Panc1 (cell line): ENCODE data around the gene SETD1B. TPM values are rescaled to one million over a fixed set of nuclear protein-coding genes. Genes with fewer than 3 reads are reported as not detected.

ENCODE experiments used
- ATAC-seq: fragments of 200-7000 bp; cut with Tn5 transposase; 2 replicates; pipeline ENCODE4 v1.9.1; 2020; ENCODE audit warnings: mild to moderate bottlenecking, moderate library complexity
- BruUV-seq: library from RNA; stranded (reverse); fragments of 400-500 nt; replicated peaks from 2 replicates; lab custom pipeline; 2021; lab: Mats Ljungman, UMichigan
- CTCF ChIA-PET: fragments of 300-600 bp; sonication (Branson Sonifier 250); formaldehyde crosslinking; loops from one replicate; lab custom pipeline; 2022; ENCODE audit warnings: antibody characterized with exemption; lab: Charles Lee
- POLR2A ChIA-PET: fragments of 300-600 bp; sonication (Branson Sonifier 250); formaldehyde crosslinking; loops from one replicate; lab custom pipeline; 2022; ENCODE audit warnings: antibody characterized with exemption; lab: Charles Lee
- DNase-seq: peaks from one replicate; pipeline ENCODE4 v3.0.0-alpha.2; 2010; ENCODE audit warnings: low read depth, low spot score
- H3K27ac ChIP-seq: 2 replicates; pipeline ENCODE4 v1.5.1; 2011; ENCODE audit warnings: mild to moderate bottlenecking, low read length, inconsistent platforms
- H3K27me3 ChIP-seq: fragments of 200-500 bp; sonication (Bioruptor generic); 2 replicates; pipeline ENCODE4 v1.6.0; 2014; ENCODE audit warnings: low read length, inconsistent platforms; ENCODE audit not compliant: control insufficient read depth, insufficient read depth
- H3K36me3 ChIP-seq: fragments of 200-500 bp; sonication (Bioruptor generic); 2 replicates; pipeline ENCODE4 v1.5.1; 2014; ENCODE audit warnings: inconsistent platforms, mild to moderate bottlenecking, low read length, moderate library complexity; ENCODE audit not compliant: control insufficient read depth, insufficient read depth
- H3K4me1 ChIP-seq: 2 replicates; pipeline ENCODE4 v1.5.1; 2011; ENCODE audit warnings: inconsistent platforms, mild to moderate bottlenecking, low read length, moderate library complexity; ENCODE audit not compliant: control insufficient read depth, insufficient read depth
- H3K4me3 ChIP-seq, 2 experiments: 2 replicates each; pipeline ENCODE4 v1.5.1; 2011 to 2012; ENCODE audit warnings: low read depth in 2 of 2, low read length in 2 of 2, mild to moderate bottlenecking in 2 of 2, inconsistent platforms in 1 of 2, moderate library complexity in 1 of 2
- H3K9me3 ChIP-seq: fragments of 200-500 bp; sonication (Bioruptor generic); 2 replicates; pipeline ENCODE4 v1.5.1; 2014; ENCODE audit warnings: low read depth, mild to moderate bottlenecking, inconsistent platforms, low read length, moderate library complexity; ENCODE audit not compliant: control insufficient read depth, insufficient read depth
- POLR2AphosphoS5 ChIP-seq: IDR thresholded peaks from 2 replicates; pipeline ENCODE4 v1.6.1; 2012; ENCODE audit warnings: mild to moderate bottlenecking, low read depth, low read length, moderate library complexity
- REST ChIP-seq, 2 experiments: IDR thresholded peaks; 2 replicates each; pipeline ENCODE4 v1.6.1; 2011 to 2012; ENCODE audit warnings: low read depth in 2 of 2, control low read depth in 1 of 2, low read length in 1 of 2, mild to moderate bottlenecking in 1 of 2, moderate library complexity in 1 of 2; ENCODE audit not compliant: insufficient read depth in 1 of 2
- SIN3A ChIP-seq: IDR thresholded peaks from 2 replicates; pipeline ENCODE4 v1.6.1; 2012; ENCODE audit warnings: low read depth, mild to moderate bottlenecking, low read length, moderate library complexity, borderline replicate concordance; ENCODE audit not compliant: insufficient read depth
- TCF7L2 ChIP-seq: IDR thresholded peaks from 2 replicates; pipeline ENCODE4 v1.6.1; 2011; ENCODE audit warnings: mild to moderate bottlenecking, low read depth, low read length, inconsistent platforms
- in situ Hi-C: cut with HindIII; loops from 2 replicates; pipeline ENCODE4 v1.10.0; 2016; ENCODE audit warnings: low sequenced_read_pairs, low pct_unique_long_range_greater_than_20kb
- intact Hi-C: fragments of 100-400 bp; cut with micrococcal nuclease; formaldehyde crosslinking; loops from one replicate; pipeline ENCODE4 v1.10.0; 2022; ENCODE audit not compliant: unreplicated experiment
- total RNA-seq: library from RNA; stranded (reverse); gene quantifications from one replicate; pipeline ENCODE4 v1.2.1, GENCODE V29; 2021; ENCODE audit not compliant: unreplicated experiment
- TF ChIP-seq, protein P1 (sequence below): fragments of 450-650 bp; IDR thresholded peaks from 2 replicates; pipeline ENCODE4 v1.5.1; 2017; ENCODE audit warnings: mild to moderate bottlenecking

Gene SETD1B
- total RNA-seq, 1 experiment from 2014 or later, result 31.2 TPM

DNA sequence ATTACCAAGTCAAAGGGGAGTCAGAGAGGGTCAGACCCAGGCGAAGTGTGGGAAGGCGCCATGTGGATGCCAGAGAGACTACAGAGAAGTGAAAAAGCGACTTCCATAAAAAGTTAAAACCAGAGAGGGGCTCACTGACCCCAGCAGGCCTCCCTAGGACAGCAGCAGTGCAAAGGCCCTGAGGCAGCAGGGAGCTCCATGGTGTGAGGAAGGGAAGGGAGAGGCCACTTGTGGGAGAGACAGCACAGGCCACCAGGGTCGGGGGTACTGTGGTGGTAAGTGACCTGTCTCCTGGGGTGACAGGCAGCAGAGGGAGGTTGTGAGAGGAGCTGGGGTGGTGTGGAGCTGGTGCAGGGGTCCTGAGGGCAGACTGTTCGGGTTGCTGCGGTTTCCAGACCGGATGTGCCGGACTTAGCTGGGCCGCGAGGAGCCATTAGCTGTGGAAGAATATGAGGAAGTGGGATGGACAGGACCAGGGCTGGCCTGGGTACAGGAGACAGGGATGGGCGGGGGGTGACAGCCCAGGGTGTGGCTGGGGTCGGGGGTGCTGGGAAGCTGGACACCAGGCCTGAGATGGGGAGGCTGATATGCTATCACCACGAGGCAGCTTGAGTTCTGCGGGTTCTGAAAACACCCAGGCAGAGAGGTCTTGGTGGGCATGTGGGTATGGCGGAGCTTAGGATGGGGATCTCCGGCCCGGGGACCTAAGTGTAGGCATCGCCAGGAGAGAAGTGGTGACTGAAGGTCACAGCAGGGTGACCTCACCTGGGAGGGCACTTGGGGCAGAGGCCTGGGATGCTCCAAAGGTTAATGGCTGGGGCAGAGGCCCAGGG lies 22.7 kb downstream of the SETD1B start:
- CTCF ChIA-PET, result interaction anchor here (0.6 to 1.7 kb wide), 4 partner anchors 32 to 166 kb away, joined by 3 to 13 read pairs (median 7); partner anchors contain the start of genes PSMD9 and RHOF
- H3K36me3 ChIP-seq, result peaks cover 3% of the 10 kb centered on the region
- no TSS peak for BruUV-seq

More for the DNA sequence above, 22.7 kb downstream of the SETD1B start:
- no peaks in the 10 kb centered on the region for H3K9me3 ChIP-seq
- intact Hi-C loops (no loop called here), in situ Hi-C loops (no loop called here)
- TF ChIP-seq, protein P1, sequence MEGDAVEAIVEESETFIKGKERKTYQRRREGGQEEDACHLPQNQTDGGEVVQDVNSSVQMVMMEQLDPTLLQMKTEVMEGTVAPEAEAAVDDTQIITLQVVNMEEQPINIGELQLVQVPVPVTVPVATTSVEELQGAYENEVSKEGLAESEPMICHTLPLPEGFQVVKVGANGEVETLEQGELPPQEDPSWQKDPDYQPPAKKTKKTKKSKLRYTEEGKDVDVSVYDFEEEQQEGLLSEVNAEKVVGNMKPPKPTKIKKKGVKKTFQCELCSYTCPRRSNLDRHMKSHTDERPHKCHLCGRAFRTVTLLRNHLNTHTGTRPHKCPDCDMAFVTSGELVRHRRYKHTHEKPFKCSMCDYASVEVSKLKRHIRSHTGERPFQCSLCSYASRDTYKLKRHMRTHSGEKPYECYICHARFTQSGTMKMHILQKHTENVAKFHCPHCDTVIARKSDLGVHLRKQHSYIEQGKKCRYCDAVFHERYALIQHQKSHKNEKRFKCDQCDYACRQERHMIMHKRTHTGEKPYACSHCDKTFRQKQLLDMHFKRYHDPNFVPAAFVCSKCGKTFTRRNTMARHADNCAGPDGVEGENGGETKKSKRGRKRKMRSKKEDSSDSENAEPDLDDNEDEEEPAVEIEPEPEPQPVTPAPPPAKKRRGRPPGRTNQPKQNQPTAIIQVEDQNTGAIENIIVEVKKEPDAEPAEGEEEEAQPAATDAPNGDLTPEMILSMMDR, result no peak
- TF ChIP-seq SIN3A (no peak), REST (IDR thresholded peaks at IDR 0.05; ENCODE audit: insufficient read depth in 1 of 2, low read depth in 2 of 2, low read length in 1 of 2) (no peak), POLR2AphosphoS5 (no peak), TCF7L2 (no peak)
- no peak for ATAC-seq
- H3K4me3 ChIP-seq, result no peak overlapping the region
- no peaks in the 10 kb centered on the region for H3K27me3 ChIP-seq
- no peak for DNase-seq
- no peaks in the 10 kb centered on the region for H3K4me1 ChIP-seq
- H3K27ac ChIP-seq, result no peak overlapping the region
- POLR2A ChIA-PET, result interaction anchor here (0.6 to 1.4 kb wide), 2 partner anchors 10 to 148 kb away, joined by 4 to 5 read pairs; no protein-coding TSS in a partner anchor
